ENCODE results near the gene MVP.

The MVP gene

DNA sequence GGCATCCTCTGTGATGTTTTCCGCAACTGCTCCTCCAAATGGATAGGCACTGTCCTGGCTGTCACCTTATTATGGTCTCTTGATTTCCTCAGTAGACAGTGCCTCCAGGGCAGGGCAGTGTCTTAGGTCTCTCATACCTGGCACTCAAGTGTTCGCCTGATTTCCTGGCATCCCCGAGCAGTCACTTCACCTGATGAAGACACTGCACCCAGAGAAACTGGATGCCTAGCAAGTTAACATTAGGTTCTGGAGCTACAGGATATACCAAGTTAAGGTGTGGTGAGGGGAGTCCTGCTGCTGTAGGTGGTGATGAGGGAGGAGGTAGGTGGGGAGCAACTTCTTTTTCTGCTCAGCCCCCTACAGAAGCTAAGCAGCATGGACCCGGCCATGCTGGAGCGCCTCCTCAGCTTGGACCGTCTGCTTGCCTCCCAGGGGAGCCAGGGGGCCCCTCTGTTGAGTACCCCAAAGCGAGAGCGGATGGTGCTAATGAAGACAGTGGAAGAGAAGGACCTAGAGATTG, 17.8 kb upstream of the MVP start:
- intact Hi-C loops (cut with DNase I): no loop called here
- no peak for DNase-seq

DNA sequence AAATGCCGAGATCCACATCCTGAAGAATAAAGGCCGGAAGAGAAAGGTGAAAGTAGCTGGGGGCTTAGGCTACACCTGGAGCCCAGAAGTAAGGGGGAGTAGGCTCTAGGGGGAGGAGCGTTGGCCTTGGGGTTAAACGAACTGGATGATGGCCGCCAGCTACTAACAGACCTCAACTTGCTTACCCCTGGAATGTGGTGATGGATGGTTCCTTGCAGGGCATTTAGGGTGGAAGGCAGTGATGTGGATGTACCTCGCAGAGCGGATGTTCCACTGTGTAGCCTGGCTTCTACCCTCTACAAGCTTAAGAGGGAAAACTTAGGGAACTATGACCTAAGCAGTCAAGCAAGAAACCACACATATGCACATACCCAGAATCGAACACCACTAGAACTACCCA, 16.2 kb upstream of the MVP start:
- intact Hi-C loops (cut with DNase I): no loop called here
- no peak for DNase-seq

GRCh38 chr16:29804455-29805231, 15.6 kb upstream of the MVP start:
- intact Hi-C loops (cut with DNase I): no loop called here
- DNase-seq: peak in 16 of 42 donors; percentile 27 to 59 (median 46)

DNA sequence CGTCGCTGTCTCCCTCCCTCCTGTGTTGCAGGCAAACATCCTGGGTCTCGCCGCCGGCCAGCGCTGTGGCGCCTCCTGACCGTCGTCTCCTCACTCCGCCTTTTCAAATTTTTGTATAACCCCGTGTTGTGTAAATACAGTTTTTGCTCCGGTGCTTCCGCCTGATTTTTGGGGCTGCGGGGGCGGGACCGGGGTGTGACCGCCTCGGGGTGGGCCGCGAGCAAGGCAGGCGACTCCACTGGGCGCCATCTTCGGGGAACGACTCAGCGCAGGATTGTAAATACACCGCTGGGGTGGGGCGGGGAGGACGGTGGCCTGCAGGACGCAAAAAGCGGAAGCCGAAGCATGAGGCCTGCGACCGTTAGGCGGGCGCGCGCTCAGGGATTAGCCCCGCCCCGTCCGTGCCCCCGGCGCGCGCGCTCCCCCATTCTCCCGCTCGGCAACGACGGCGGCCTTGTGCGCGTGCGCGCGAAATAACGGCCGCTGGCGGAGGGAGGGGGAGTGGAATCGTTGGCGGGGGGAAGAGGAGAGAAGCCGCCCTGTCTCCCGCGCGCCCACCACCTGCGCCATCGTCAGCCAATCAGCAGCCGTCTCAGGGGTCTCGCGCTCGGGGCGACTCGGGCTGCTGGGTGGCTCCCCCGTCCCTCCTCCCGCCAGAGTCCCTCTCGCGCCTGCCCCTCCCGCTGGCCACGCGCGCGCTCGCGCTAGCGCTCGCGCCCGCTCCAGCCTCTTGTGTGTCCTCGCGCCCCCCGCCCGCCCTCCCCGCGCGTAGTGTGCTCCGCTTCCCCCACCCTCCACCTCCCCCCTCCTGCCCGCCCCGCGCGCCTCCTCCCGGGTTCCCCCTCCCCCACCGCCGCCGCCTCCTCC, 14.8 kb upstream of the MVP start:
- intact Hi-C loops (cut with DNase I): no loop called here
- DNase-seq: peak; percentile 95 to 99 (median 98)

DNA sequence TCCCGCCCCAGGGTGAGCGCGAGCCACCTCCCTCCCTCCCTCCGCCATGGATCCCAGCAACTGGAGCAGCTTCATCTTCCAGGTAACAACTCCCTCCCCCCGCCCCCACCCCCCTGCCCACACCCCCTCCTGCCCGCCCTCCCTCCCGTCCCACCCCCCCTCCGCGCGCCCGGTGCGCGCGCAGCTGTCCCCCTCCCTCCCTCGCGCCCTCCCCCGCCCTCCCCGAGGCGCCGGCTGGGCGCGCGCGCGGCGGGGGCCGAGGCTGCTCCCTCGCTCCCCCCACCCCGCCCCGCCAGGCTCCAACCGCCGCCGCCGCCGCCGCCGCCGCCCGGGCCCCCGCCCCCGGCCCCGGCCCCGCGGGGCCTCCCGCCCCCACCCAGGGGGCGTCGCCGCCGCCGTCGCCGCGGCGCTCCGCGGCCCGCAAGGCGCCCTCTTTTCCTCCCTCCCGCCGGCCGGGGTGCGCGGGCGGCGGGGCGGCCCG, 14.1 kb upstream of the MVP start, which contains the start of gene MAZ:
TSS of gene MAZ (plus strand) at position 431 of the 481 bp plus-strand sequence. CDS start 173 bp downstream, outside the sequence.
- DNase-seq: peak in 29 of 42 donors; percentile 58 to 86 (median 72)
- intact Hi-C loops (cut with DNase I): no loop called here

DNA sequence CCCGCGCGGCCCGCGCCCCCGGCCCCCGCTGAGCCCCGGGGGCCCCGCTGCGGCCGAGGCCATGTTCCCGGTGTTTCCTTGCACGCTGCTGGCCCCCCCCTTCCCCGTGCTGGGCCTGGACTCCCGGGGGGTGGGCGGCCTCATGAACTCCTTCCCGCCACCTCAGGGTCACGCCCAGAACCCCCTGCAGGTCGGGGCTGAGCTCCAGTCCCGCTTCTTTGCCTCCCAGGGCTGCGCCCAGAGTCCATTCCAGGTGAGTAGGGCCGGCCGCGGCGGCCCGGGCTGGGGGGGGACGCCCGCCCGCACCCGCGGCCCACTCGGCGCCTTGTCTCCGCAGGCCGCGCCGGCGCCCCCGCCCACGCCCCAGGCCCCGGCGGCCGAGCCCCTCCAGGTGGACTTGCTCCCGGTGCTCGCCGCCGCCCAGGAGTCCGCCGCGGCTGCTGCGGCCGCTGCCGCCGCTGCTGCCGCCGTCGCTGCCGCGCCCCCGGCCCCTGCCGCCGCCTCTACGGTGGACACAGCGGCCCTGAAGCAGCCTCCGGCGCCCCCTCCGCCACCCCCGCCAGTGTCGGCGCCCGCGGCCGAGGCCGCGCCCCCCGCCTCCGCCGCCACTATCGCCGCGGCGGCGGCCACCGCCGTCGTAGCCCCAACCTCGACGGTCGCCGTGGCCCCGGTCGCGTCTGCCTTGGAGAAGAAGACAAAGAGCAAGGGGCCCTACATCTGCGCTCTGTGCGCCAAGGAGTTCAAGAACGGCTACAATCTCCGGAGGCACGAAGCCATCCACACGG, 13.4 kb upstream of the MVP start:
- peak in 17 of 42 donors; percentile 12 to 71 (median 48) for DNase-seq
- intact Hi-C loops (cut with DNase I): no loop called here

DNA sequence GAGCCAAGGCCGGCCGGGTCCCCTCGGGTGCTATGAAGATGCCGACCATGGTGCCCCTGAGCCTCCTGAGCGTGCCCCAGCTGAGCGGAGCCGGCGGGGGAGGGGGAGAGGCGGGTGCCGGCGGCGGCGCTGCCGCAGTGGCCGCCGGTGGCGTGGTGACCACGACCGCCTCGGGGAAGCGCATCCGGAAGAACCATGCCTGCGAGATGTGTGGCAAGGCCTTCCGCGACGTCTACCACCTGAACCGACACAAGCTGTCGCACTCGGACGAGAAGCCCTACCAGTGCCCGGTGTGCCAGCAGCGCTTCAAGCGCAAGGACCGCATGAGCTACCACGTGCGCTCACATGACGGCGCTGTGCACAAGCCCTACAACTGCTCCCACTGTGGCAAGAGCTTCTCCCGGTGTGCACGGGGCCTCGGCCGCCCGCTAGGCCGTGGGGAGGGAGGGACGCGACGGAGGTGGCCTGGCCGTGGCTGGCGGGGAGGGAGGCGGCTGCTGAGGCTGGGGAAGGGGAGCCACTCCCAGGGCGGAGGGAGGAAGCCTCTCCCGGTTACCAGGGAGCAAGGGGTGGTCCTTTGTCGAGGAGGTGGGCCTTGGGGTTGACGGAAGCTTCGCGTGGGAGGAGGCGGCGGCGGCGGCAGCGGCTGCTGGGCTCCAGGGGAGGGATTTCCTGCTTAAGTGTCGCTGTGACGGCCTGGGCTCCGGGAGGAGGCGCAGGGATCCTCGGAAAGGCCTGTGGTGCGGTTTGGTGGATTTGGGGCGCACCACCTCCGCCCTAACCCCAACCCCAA, 12.6 kb upstream of the MVP start:
- intact Hi-C loops (cut with DNase I): no loop called here
- DNase-seq: peak; percentile 74 to 94 (median 89)

- DNase-seq: peak in 2 of 42 donors; percentile 19 to 21
- intact Hi-C loops (cut with DNase I): no loop called here
Measured at GRCh38 chr16:29808219-29808900, 11.9 kb upstream of the MVP start.

GRCh38 chr16:29809031-29809747, 11.1 kb upstream of the MVP start:
- DNase-seq: peak in 1 of 42 donors; percentile 31
- intact Hi-C loops (cut with DNase I): no loop called here

DNA sequence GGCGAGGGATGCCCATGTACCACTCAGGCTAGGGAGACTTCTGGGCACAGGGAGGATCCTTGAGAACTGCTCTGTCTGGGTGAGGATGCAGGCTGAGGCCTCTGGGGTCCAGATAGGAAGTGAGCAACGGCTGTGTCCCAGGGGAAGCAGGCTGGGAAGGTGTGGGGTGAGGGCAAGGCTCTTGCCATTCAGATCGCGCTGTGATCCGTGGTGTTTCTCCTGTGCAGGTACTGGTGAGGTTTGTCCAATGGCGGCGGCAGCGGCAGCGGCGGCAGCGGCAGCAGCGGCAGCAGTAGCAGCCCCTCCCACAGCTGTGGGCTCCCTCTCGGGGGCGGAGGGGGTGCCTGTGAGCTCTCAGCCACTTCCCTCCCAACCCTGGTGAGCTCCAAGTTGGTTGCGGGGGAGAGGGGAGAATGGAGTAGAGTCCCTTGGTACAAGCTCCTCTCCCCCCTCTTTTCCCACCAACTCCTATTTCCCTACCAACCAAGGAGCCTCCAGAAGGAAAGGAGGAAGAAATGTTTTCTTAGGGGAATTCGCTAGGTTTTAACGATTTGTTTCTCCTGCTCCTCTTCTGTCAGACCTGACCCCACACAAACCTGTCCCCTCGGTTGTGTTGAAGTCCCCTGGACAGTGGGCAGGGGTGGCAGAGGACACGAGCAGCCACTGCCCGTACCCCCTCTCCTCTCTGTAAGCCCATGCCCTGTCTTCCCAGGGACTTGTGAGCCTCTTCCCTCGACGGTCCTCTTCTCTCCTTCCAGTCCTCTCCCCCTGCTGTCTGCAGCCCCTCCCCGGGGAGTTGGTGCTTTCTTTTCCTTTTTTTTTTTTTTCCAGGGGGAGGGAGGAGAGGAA, 10.2 kb upstream of the MVP start:
- DNase-seq: peak in 21 of 42 donors; percentile 26 to 73 (median 53)
- intact Hi-C loops (cut with DNase I): loop anchor here (10.0 kb wide), 2 partner anchors 115 to 185 kb away; partner anchors contain the start of genes HIRIP3, INO80E and KCTD13

DNA sequence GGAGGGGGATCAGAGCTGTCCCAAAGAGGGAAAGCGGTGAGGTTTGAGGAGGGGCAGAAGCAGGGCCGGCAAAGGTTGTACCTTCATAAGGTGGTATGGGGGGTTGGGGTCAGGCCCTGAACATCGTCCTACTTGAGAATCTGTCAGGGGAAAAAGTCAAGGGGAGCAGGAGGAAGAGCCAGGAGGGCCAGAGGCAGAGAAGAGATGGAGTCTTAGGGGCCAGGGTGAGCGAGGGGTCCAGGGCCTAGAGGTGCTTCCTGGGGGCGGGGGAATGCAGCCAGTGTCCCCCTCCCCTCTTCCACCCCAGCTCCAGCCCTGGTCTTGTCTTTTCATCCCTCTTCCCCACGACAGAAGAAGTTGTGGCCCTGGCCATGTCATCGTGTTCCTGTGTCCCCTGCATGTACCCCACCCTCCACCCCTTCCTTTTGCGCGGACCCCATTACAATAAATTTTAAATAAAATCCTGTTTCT, 9.5 kb upstream of the MVP start:
- intact Hi-C loops (cut with DNase I): loop anchor here (10.0 kb wide), 2 partner anchors 114 to 184 kb away; partner anchors contain the start of genes HIRIP3, INO80E and KCTD13

DNA sequence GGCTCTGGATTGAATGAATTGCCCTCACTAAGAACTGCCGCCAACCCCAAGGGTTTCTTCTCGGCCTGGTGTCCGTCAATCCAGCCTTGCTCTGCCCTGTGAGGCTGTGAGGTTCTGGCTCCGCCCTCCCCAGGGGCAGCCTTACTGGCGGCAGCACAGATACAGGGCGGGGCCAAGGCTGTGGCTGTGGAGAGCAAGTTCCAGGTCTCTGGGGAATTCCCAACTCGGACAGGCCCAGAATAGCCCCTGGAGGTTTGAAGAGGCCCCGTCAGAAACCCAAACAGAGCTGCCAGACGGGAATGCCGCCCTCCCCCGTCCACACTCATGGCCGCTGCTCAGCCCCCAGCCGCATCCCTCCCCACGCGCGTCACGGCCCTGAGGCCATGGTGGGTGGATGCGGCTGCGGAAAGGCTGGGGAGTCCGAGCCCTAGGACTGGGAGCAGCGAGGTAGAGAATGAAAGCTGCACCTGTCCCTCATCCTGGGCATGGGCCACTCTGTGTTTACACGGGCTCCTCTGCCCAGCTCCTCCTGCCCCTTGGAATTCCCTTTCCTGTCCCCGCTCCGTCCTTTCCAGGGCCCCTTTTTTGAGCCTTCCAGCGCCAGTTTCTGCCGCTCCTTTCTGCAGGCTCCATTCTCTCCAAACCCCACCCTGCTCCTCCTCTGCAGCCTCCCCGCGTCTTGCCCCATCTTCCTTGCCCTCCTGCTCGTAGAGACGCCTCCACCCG, 8.9 kb upstream of the MVP start:
- peak; percentile 85 to 98 (median 94) for DNase-seq
- intact Hi-C loops (cut with DNase I): loop anchor here (10.0 kb wide), 2 partner anchors 113 to 183 kb away; partner anchors contain the start of genes HIRIP3, INO80E and KCTD13

More for the DNA sequence above, 9.5 kb upstream of the MVP start:
- DNase-seq: no peak

- peak in 41 of 42 donors; percentile 46 to 92 (median 79) for DNase-seq
- intact Hi-C loops (cut with DNase I): loop anchor here (10.0 kb wide), 2 partner anchors 113 to 183 kb away; partner anchors contain the start of genes HIRIP3, INO80E and KCTD13
Measured at GRCh38 chr16:29811896-29812665, 8.2 kb upstream of the MVP start, which contains the start of gene PRRT2. PRRT2 (plus strand) TSS chr16:29812193; CDS start chr16:29813055, 862 bp downstream.
